K562 (cell line): ENCODE measurements around the gene NUDT6. TPM values are rescaled to one million over a fixed set of nuclear protein-coding genes. Genes with fewer than 3 reads are reported as not detected.

Source experiments
- ATAC-seq: fragments of 200-7000 bp; cut with Tn5 transposase; 3 replicates; pipeline ENCODE4 v1.9.1; 2020; ENCODE audit warnings: moderate library complexity
- BruUV-seq: library from RNA; stranded (reverse); fragments of 400-500 nt; replicated peaks from 2 replicates; lab custom pipeline; 2021; lab: Mats Ljungman, UMichigan
- CTCF ChIA-PET: fragments of 300-600 bp; formaldehyde crosslinking; extraction: SDS; loops from one replicate; lab custom pipeline; 2021; ENCODE audit warnings: low intra/inter-chr PET ratio; lab: Yijun Ruan, JAX
- POLR2A ChIA-PET: fragments of 300-600, 350-650 bp; sonication (Branson Sonifier 250); formaldehyde crosslinking; extraction: SDS; loops from one replicate; lab custom pipeline; 2021; ENCODE audit warnings: antibody characterized with exemption, inconsistent platforms; lab: Yijun Ruan, JAX
- DNase-seq, 4 experiments: peaks; one replicate each; pipeline versions ENCODE4 v3.0.0 to v3.0.0-alpha.2; 2011 to 2018; ENCODE audit warnings: low spot score in 3 of 4, mixed read lengths in 3 of 4; ENCODE audit errors: extremely low read depth in 1 of 4
- FAIRE-seq: peaks from 2 replicates; lab custom pipeline; 2011; peaks lifted over from hg19 to GRCh38; lab: Jason Lieb, UNC
- H2AFZ ChIP-seq: 2 replicates; pipeline ENCODE4 v1.6.0; 2011; ENCODE audit warnings: low read depth, low read length, control low read depth, inconsistent platforms
- H3K27ac ChIP-seq: fragments of 200-600 bp; 3 replicates; pipeline ENCODE4 v1.8.0; 2011; ENCODE audit warnings: low read depth, mild to moderate bottlenecking, control low read depth, inconsistent platforms, low read length, moderate library complexity, mixed read lengths; ENCODE audit errors: extremely low read depth
- H3K27me3 ChIP-seq, 2 experiments: fragments of 300-600 bp in 1 of 2; 2 replicates in 1 of 2; 3 replicates in 1 of 2; pipeline versions ENCODE4 v1.6.0 to v1.8.0; 2011; ENCODE audit warnings: inconsistent platforms in 2 of 2, low read length in 2 of 2, mild to moderate bottlenecking in 1 of 2, mixed read lengths in 1 of 2, moderate library complexity in 1 of 2; ENCODE audit not compliant: control insufficient read depth in 2 of 2, insufficient read depth in 2 of 2
- H3K36me3 ChIP-seq: fragments of 300-600 bp; 3 replicates; pipeline ENCODE4 v1.8.0; 2011; ENCODE audit warnings: mild to moderate bottlenecking, low read length, inconsistent platforms; ENCODE audit not compliant: control insufficient read depth, insufficient read depth
- H3K4me1 ChIP-seq, 2 experiments: fragments of 200-600 bp in 1 of 2; replicated peaks in 1 of 2; 2 replicates in 1 of 2; 3 replicates in 1 of 2; pipeline versions ENCODE4 v1.5.1 to v1.8.0; 2011; ENCODE audit warnings: inconsistent platforms in 2 of 2, low read length in 2 of 2, mild to moderate bottlenecking in 1 of 2, mixed read lengths in 1 of 2, moderate library complexity in 1 of 2; ENCODE audit not compliant: control insufficient read depth in 2 of 2, insufficient read depth in 2 of 2
- H3K4me2 ChIP-seq: 2 replicates; pipeline ENCODE4 v1.6.1; 2011; ENCODE audit warnings: low read length, control low read depth, inconsistent platforms, mixed read lengths; ENCODE audit not compliant: insufficient read depth
- H3K4me3 ChIP-seq: fragments of 200-600 bp; sonication (generic), shearing (Covaris generic); 2 replicates; pipeline ENCODE4 v1.5.1; 2016; ENCODE audit warnings: control low read depth, inconsistent platforms
- H3K79me2 ChIP-seq: fragments of 200-600 bp; 3 replicates; pipeline ENCODE4 v1.8.0; 2011; ENCODE audit warnings: low read length, inconsistent platforms; ENCODE audit not compliant: control insufficient read depth, insufficient read depth
- H3K9ac ChIP-seq, 2 experiments: 2 replicates each; pipeline versions ENCODE4 v1.6.0 to v1.6.1; 2011; ENCODE audit warnings: low read depth in 2 of 2, low read length in 2 of 2, control low read depth in 1 of 2, inconsistent platforms in 1 of 2, mild to moderate bottlenecking in 1 of 2, mixed read lengths in 1 of 2; ENCODE audit not compliant: insufficient read depth in 1 of 2
- H3K9me1 ChIP-seq: one replicate; pipeline ENCODE4 v1.6.0; 2011; ENCODE audit warnings: inconsistent platforms, mild to moderate bottlenecking, low read length, moderate library complexity; ENCODE audit not compliant: control insufficient read depth, insufficient read depth
- H3K9me3 ChIP-seq: replicated peaks from 2 replicates; pipeline ENCODE4 v1.5.1; 2011; ENCODE audit warnings: low read depth, low read length, inconsistent platforms; ENCODE audit not compliant: control insufficient read depth, insufficient read depth
- H4K20me1 ChIP-seq: replicated peaks from 2 replicates; pipeline ENCODE4 v1.6.1; 2011; ENCODE audit warnings: low read length, inconsistent platforms, mixed read lengths; ENCODE audit not compliant: control insufficient read depth, insufficient read depth
- CHAMP1 ChIP-seq: fragments of 450-650 bp; IDR thresholded peaks from 2 replicates; pipeline ENCODE4 v1.6.1; 2016; ENCODE audit warnings: mild to moderate bottlenecking
- CLOCK ChIP-seq: fragments of 250-450 bp; sonication (Bioruptor Pico); IDR thresholded peaks from 2 replicates; pipeline ENCODE4 v1.4.0; 2020; ENCODE audit warnings: mild to moderate bottlenecking, moderate library complexity, borderline replicate concordance
- EZH2 ChIP-seq: IDR thresholded peaks from 2 replicates; pipeline ENCODE4 v1.6.1; 2012; ENCODE audit warnings: low read depth, mild to moderate bottlenecking, inconsistent platforms, low read length, borderline replicate concordance
- HNRNPUL1 ChIP-seq: fragments of 200-400 bp; formaldehyde crosslinking; IDR thresholded peaks from 2 replicates; pipeline ENCODE4 v1.6.1; 2017; ENCODE audit warnings: low read length
- HOMEZ ChIP-seq: fragments of 250-450 bp; sonication (Bioruptor Pico); IDR thresholded peaks from 2 replicates; pipeline ENCODE4 v1.4.0; 2020; ENCODE audit warnings: mild to moderate bottlenecking, moderate library complexity
- ZNF212 ChIP-seq: fragments of 450-650 bp; formaldehyde crosslinking; IDR thresholded peaks from 2 replicates; pipeline ENCODE4 v1.4.0; 2020; ENCODE audit warnings: mild to moderate bottlenecking
- ZNF449 ChIP-seq: fragments of 250-450 bp; sonication (Bioruptor Pico); IDR thresholded peaks from 2 replicates; pipeline ENCODE4 v1.8.0; 2022; ENCODE audit warnings: moderate library complexity, mild to moderate bottlenecking, inconsistent platforms
- ZNF512 ChIP-seq: IDR thresholded peaks from 2 replicates; pipeline ENCODE4 v1.6.1; 2016; ENCODE audit warnings: missing genetic modification characterization, missing compliant biosample characterization
- WGBS: fragments of 100-300 bp; shearing (Covaris generic); methylation state at CpG from one replicate; pipeline ENCODE4 v1.1.6; 2016; ENCODE audit warnings: low coverage, mixed read lengths; ENCODE audit not compliant: insufficient coverage; ENCODE audit errors: missing lambda C conversion rate; 5-methylcytosine and 5-hydroxymethylcytosine counted together
- in situ Hi-C: fragments of 300-500 bp; cut with MboI; formaldehyde crosslinking; loops from 4 replicates; pipeline ENCODE4 v1.15.0; 2018; ENCODE audit warnings: inconsistent platforms, mixed read lengths
- intact Hi-C: fragments of 100-400 bp; cut with micrococcal nuclease; formaldehyde crosslinking; loops from 2 replicates; pipeline ENCODE4 v1.14.2; 2022
- polyA plus RNA-seq, 8 experiments: library from polyadenylated mRNA; depleted of rRNA in 4 of 8; stranded (reverse) in 5 of 8; unstranded in 3 of 8; fragments of >200 nt; fragmentation: Nextera tagmentation in 2 of 8; fragmentation: Illumina TruSeq in 1 of 8; extraction: Ambion mirVana in 2 of 8; extraction: Trizol in 1 of 8; gene quantifications; 2 replicates each; pipeline versions ENCODE4 v1.2.1 to v1.2.3, GENCODE V29; 2011 to 2014; ENCODE audit warnings: inconsistent platforms in 1 of 8, missing spikeins in 1 of 8
- total RNA-seq, 7 experiments: library from RNA; depleted of rRNA in 6 of 7; stranded (reverse); fragments of >200 nt in 6 of 7; fragmentation: Illumina TruSeq in 2 of 7; extraction: Trizol in 2 of 7; gene quantifications; 2 replicates each; pipeline versions ENCODE4 v1.2.1 to v1.2.3, GENCODE V29; 2011 to 2021; ENCODE audit warnings: low replicate concordance in 1 of 7
- TF ChIP-seq, protein P1 (sequence below), 3 experiments: IDR thresholded peaks in 2 of 3; conservative IDR thresholded peaks in 1 of 3; 2 replicates each; pipeline ENCODE4 v1.5.1; 2011 to 2012; ENCODE audit warnings: low read length in 3 of 3, mild to moderate bottlenecking in 3 of 3, control low read depth in 2 of 3, improper control_type of control experiment in 1 of 3, inconsistent platforms in 1 of 3, low read depth in 1 of 3, mixed read lengths in 1 of 3, moderate library complexity in 1 of 3; ENCODE audit not compliant: insufficient read depth in 2 of 3

The NUDT6 gene
- total and polyA plus RNA-seq, 9 of the 15 experiments (the other 6 are each of a cell fraction or from before 2014, with no cell fraction given) = 9.4 to 18.1 (median 13.4) TPM

GRCh38 chr4:122959441-122959840, 37.0 kb upstream of the NUDT6 start:
- no TSS peak for BruUV-seq
- no peaks in the 10 kb centered on the region for H3K9me1 ChIP-seq
- no peaks in the 10 kb centered on the region for H3K79me2 ChIP-seq
- no peak overlapping the region for H2AFZ ChIP-seq
- ChIA-PET CTCF (no interaction called here), POLR2A (interaction anchor here (0.7 to 1.1 kb wide), 3 partner anchors 16 to 119 kb away, joined by 3 read pairs; no protein-coding TSS in a partner anchor)
- no peak for ATAC-seq
- no peaks in the 10 kb centered on the region for H4K20me1 ChIP-seq
- no peaks in the 10 kb centered on the region for H3K9me3 ChIP-seq
- no peak overlapping the region for H3K4me2 ChIP-seq
- H3K4me3 ChIP-seq = no peak overlapping the region
- in situ Hi-C loops = no loop called here
- peaks cover 59% of the 10 kb centered on the region for H3K36me3 ChIP-seq
- H3K27ac ChIP-seq = no peak overlapping the region
- WGBS = 84% methylated on average over 3 of the region's 3 CpGs
- H3K9ac ChIP-seq = no peak overlapping the region
- intact Hi-C loops = no loop called here
- DNase-seq = no peak
- no peaks in the 10 kb centered on the region for H3K4me1 ChIP-seq
- no peaks in the 10 kb centered on the region for H3K27me3 ChIP-seq
- no peak for FAIRE-seq
- TF ChIP-seq ZNF449 (CRISPR knock-in tag) = no peak
- no peak for TF ChIP-seq CLOCK (CRISPR knock-in tag)
- no peak for TF ChIP-seq CHAMP1
- TF ChIP-seq HNRNPUL1 = no peak
- TF ChIP-seq HOMEZ = no peak
- TF ChIP-seq ZNF512 (tag) = no peak
- TF ChIP-seq ZNF212 (CRISPR knock-in tag) = no peak
- no peak for TF ChIP-seq EZH2
- TF ChIP-seq, protein P1, sequence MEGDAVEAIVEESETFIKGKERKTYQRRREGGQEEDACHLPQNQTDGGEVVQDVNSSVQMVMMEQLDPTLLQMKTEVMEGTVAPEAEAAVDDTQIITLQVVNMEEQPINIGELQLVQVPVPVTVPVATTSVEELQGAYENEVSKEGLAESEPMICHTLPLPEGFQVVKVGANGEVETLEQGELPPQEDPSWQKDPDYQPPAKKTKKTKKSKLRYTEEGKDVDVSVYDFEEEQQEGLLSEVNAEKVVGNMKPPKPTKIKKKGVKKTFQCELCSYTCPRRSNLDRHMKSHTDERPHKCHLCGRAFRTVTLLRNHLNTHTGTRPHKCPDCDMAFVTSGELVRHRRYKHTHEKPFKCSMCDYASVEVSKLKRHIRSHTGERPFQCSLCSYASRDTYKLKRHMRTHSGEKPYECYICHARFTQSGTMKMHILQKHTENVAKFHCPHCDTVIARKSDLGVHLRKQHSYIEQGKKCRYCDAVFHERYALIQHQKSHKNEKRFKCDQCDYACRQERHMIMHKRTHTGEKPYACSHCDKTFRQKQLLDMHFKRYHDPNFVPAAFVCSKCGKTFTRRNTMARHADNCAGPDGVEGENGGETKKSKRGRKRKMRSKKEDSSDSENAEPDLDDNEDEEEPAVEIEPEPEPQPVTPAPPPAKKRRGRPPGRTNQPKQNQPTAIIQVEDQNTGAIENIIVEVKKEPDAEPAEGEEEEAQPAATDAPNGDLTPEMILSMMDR (IDR thresholded peaks at IDR 0.05 in 2 of 3, conservative IDR thresholded peaks at IDR 0.05 in 1 of 3; ENCODE audit: insufficient read depth in 2 of 3, low read depth in 1 of 3, low read length in 3 of 3) = no peak
